ENCODE data around the gene LRIG2. TPM values are rescaled to one million over a fixed set of nuclear protein-coding genes. Genes with fewer than 3 reads are reported as not detected.
A peak's percentile ranks its signal among the peaks of the same experiment; 100 is the strongest.

LRIG2 gene
- total and polyA plus RNA-seq, 2 of the 13 experiments (the other 11 are each of a cell fraction or from before 2014, with no cell fraction given) = 8.1 to 12.2 TPM

GRCh38 chr1:113027007-113027406 is 46.0 kb upstream of the LRIG2 start (continued):
- no peak for TF ChIP-seq CSRNP2 (CRISPR knock-in tag; conservative IDR thresholded peaks at IDR 0.05; ENCODE audit: low read depth)
- TF ChIP-seq HOXA3 (CRISPR knock-in tag; IDR thresholded peaks at IDR 0.05) = peak; percentile 46; the same call in 1 of the 2 replicates
- TF ChIP-seq NR2F6 (IDR thresholded peaks at IDR 0.05) = peak; percentile 76
- TF ChIP-seq NR2F6 (CRISPR knock-in tag; IDR thresholded peaks at IDR 0.05) = peak; percentile 83; the same call in 1 of the 2 replicates
- no peak for TF ChIP-seq MAFK (conservative IDR thresholded peaks at IDR 0.05 in 1 of 2, IDR thresholded peaks at IDR 0.05 in 1 of 2; ENCODE audit: low read length in 2 of 2)
- TF ChIP-seq ELF1 (CRISPR knock-in tag; IDR thresholded peaks at IDR 0.05) = peak; percentile 11; the same call in 1 of the 2 replicates
- no peak for TF ChIP-seq ZNF138 (CRISPR knock-in tag; IDR thresholded peaks at IDR 0.05; ENCODE audit: low read depth)
- no peak for TF ChIP-seq PCBP1 (IDR thresholded peaks at IDR 0.05; ENCODE audit: borderline replicate concordance, low read depth, low read length)
- TF ChIP-seq GABPA (IDR thresholded peaks at IDR 0.05; ENCODE audit: low read depth, low read length) = no peak
- TF ChIP-seq GABPA (CRISPR knock-in tag; IDR thresholded peaks at IDR 0.05; ENCODE audit: low read depth) = no peak
- TF ChIP-seq ZNF142 (CRISPR knock-in tag; IDR thresholded peaks at IDR 0.05) = no peak
- TF ChIP-seq KDM5A (IDR thresholded peaks at IDR 0.05; ENCODE audit: borderline replicate concordance, low read length) = no peak
- TF ChIP-seq SAP130 (CRISPR knock-in tag; IDR thresholded peaks at IDR 0.05; ENCODE audit: low read depth) = peak; percentile 69
- TF ChIP-seq RNF2 (conservative IDR thresholded peaks at IDR 0.05; ENCODE audit: low read depth) = no peak
- no peak for TF ChIP-seq ZNF563 (CRISPR knock-in tag; IDR thresholded peaks at IDR 0.05)
- no peak for TF ChIP-seq JUN (CRISPR knock-in tag; IDR thresholded peaks at IDR 0.05)
- TF ChIP-seq ZNF891 (CRISPR knock-in tag; IDR thresholded peaks at IDR 0.05) = no peak
- no peak for TF ChIP-seq MLLT10 (CRISPR knock-in tag; IDR thresholded peaks at IDR 0.05)
- peak; percentile 41; the same call in 1 of the 2 replicates for TF ChIP-seq MLX (CRISPR knock-in tag; IDR thresholded peaks at IDR 0.05)
- TF ChIP-seq GABPB1 (CRISPR knock-in tag; IDR thresholded peaks at IDR 0.05) = no peak
- TF ChIP-seq SRSF1 (optimal IDR thresholded peaks at IDR 0.05; ENCODE audit: low read depth, low read length) = no peak
- TF ChIP-seq FOSL1 (CRISPR knock-in tag; IDR thresholded peaks at IDR 0.05; ENCODE audit: borderline replicate concordance) = no peak
- TF ChIP-seq TEAD3 (CRISPR knock-in tag; optimal IDR thresholded peaks at IDR 0.05; ENCODE audit: borderline replicate concordance) = peak; percentile 91

All from HepG2 (cell line).